Neural crest cell (in vitro differentiated cells): ENCODE results near the gene CACUL1. TPM values are rescaled to one million over a fixed set of nuclear protein-coding genes. Genes with fewer than 3 reads are reported as not detected.
"Not testable (repeated sequence)": the region's sequence is repeated elsewhere in the genome, so short reads cannot be mapped to it uniquely, and the experiment has no call there.

ENCODE experiments used
- DNase-seq: peaks from one replicate; pipeline ENCODE4 v3.0.0; 2021; ENCODE audit warnings: low read depth, mixed read lengths, low spot score
- H3K27ac Mint-ChIP-seq: one replicate; pipeline ENCODE4 v1.8.0; 2021; ENCODE audit warnings: mild to moderate bottlenecking, mixed read lengths; ENCODE audit not compliant: unreplicated experiment
- H3K27me3 Mint-ChIP-seq: 2 replicates; pipeline ENCODE4 v1.8.0; 2021; ENCODE audit warnings: low read depth, mild to moderate bottlenecking, mixed read lengths
- H3K36me3 Mint-ChIP-seq: 2 replicates; pipeline ENCODE4 v1.8.0; 2021; ENCODE audit warnings: low read depth, mild to moderate bottlenecking, mixed read lengths
- H3K4me1 Mint-ChIP-seq: 2 replicates; pipeline ENCODE4 v1.8.0; 2021; ENCODE audit warnings: mixed read lengths
- H3K4me3 Mint-ChIP-seq: one replicate; pipeline ENCODE4 v1.8.0; 2021; ENCODE audit warnings: mild to moderate bottlenecking, mixed read lengths
- H3K9me3 Mint-ChIP-seq: 2 replicates; pipeline ENCODE4 v1.8.0; 2021; ENCODE audit warnings: mixed read lengths
- CTCF ChIP-seq: fragments of 200-600 bp; sonication (generic); conservative IDR thresholded peaks from 2 replicates; pipeline ENCODE4 v1.5.0; 2021; ENCODE audit warnings: antibody characterized with exemption, mild to moderate bottlenecking
- total RNA-seq: library from RNA; stranded (reverse); gene quantifications from 2 replicates; pipeline ENCODE4 v1.2.1, GENCODE V29; 2021

Gene CACUL1
- total RNA-seq, 1 donor from 2014 or later = 45.2 TPM

DNA sequence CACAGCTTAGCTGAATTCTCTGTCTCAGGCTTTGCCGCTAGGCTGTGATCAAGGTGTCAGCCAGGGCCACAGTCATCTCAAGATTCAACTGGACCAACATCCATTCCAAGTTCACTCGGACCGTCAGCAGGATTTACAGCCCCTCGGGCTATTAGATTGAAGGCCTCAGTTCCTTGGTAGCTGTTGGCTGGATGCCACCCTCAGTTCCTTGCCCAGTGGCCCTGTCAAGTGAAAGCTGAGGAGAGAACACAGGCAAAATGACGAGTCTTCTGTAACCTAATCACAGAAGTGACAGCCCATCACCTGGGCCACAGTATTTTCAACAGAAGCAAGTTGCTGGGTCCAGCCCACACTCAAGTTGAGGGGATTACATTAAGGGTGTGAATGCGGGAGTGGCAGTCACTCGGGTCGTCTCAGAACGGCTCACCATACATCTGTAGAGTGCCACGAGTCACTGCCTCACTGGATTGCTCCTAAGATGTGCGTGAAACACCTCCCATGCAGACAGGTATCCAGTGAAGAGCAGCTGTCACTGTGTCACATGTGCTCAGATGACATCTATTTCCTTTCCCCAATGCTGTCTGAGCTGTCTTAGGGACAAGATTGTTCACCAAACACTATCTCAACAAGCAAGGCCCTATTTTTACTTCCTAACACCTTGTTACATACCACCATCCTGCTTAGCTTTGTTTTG lies 80.4 kb downstream of the CACUL1 start:
- Mint-ChIP-seq H3K27ac (no peak overlapping the region), H3K4me3 (no peak overlapping the region), H3K27me3 (no peaks in the 10 kb centered on the region), H3K4me1 (peaks cover 9% of the 10 kb centered on the region), H3K36me3 (no peaks in the 10 kb centered on the region), H3K9me3 (no peaks in the 10 kb centered on the region)
- no peak for TF ChIP-seq CTCF
- DNase-seq = no peak

GRCh38 chr10:118672766-118673715 lies 81.7 kb downstream of the CACUL1 start:
- DNase-seq = no peak
- H3K4me1 Mint-ChIP-seq = peaks cover 15% of the 10 kb centered on the region
- no peak overlapping the region for H3K27ac Mint-ChIP-seq
- H3K4me3 Mint-ChIP-seq = no peak overlapping the region
- TF ChIP-seq CTCF = no peak
- H3K36me3 Mint-ChIP-seq = no peaks in the 10 kb centered on the region
- no peaks in the 10 kb centered on the region for H3K9me3 Mint-ChIP-seq
- no peaks in the 10 kb centered on the region for H3K27me3 Mint-ChIP-seq

DNA sequence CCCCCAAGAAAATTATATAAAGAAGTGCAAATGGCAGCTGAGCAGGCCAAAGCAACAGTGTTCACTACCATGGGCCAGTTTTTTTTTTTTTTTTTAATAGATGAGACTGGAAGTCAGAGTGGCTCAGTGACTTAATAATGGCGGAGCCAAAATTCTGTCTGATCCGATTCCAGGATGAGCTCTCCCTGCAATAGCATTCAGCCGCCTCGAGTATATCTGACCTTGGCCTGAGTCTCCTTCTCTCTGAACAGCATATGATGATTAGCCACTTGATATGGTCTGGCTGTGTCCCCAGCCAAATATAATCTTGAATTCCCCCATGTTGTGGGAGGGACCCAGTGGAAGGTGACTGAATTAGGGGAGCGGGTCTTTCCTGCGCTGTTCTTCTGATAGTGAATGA lies 82.6 kb downstream of the CACUL1 start:
- Mint-ChIP-seq H3K27me3 (no peaks in the 10 kb centered on the region), H3K27ac (no peak overlapping the region)
- TF ChIP-seq CTCF = no peak

DNA sequence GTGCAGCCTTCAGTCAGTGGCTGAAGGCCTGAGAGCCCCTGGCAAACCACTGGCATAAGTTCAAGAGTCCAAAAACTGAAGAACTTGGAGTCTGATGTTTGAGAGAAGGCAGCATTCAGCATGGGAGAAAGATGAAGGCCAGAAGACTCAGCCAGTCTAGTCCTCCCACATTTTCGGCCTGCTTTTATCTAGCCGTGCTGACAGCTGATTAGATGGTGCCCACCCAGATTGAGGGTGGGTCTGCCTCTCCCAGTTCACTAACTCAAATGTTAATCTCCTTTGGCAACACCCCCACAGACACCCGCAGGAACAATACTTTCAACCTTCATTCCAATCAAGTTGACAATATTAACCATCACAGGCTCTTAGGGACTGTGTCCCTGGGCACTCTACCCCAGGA lies 83.5 kb downstream of the CACUL1 start:
- not testable (repeated sequence) for DNase-seq, H3K9me3 Mint-ChIP-seq, H3K27me3 Mint-ChIP-seq, H3K4me3 Mint-ChIP-seq, H3K36me3 Mint-ChIP-seq, H3K27ac Mint-ChIP-seq
- peaks cover 15% of the 10 kb centered on the region for H3K4me1 Mint-ChIP-seq

More for the DNA sequence above, 82.6 kb downstream of the CACUL1 start:
- H3K4me3 Mint-ChIP-seq = no peak overlapping the region
- H3K36me3 Mint-ChIP-seq = no peaks in the 10 kb centered on the region
- no peaks in the 10 kb centered on the region for H3K9me3 Mint-ChIP-seq
- no peak for DNase-seq
- H3K4me1 Mint-ChIP-seq = peaks cover 15% of the 10 kb centered on the region

GRCh38 chr10:118670472-118671124 lies 84.2 kb downstream of the CACUL1 start:
- no peaks in the 10 kb centered on the region for H3K9me3 Mint-ChIP-seq
- no peak overlapping the region for H3K27ac Mint-ChIP-seq
- DNase-seq = no peak
- H3K36me3 Mint-ChIP-seq = no peaks in the 10 kb centered on the region
- H3K4me1 Mint-ChIP-seq = peaks cover 15% of the 10 kb centered on the region
- H3K4me3 Mint-ChIP-seq = no peak overlapping the region
- no peaks in the 10 kb centered on the region for H3K27me3 Mint-ChIP-seq
- no peak for TF ChIP-seq CTCF
